ENCODE data around the gene KDM5A.

KDM5A gene

DNA sequence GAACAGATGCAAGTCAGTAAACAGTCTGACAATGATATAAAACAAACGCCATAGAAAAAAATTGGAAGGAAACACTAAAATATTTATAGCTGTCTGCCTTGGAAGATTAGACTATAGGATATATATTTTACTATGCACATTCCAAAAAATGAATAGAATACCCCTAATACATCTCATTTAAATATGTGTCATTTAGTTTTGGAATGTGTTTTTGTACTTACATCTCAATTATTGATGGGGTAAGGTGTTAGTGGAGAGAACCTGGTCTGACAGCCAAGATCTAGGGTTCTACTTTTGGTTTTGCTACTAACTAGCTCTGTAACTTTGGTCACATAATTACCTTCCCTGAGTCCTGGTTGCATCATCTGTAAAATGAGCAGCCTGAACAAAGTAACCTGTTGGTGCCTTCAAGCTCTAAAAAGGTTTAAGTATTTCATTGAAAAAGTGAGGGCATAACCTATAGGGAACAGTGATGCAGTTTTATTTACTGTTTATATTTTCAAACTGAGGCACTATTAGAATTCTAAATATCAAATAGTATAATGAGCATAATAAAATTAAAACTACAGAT lies 97.9 kb downstream of the KDM5A start:
- no peak for TF ChIP-seq Cebpa-rat (IDR thresholded peaks at IDR 0.05)
- H3K27ac ChIP-seq = no peak overlapping the region
- no peaks in the 10 kb centered on the region for H3K9me3 ChIP-seq (replicated peaks in 1 of 11)
- no peak overlapping the region for H3K4me2 ChIP-seq
- H3K4me3 ChIP-seq = no peak overlapping the region
- H3K27me3 ChIP-seq = no peaks in the 10 kb centered on the region
- H4K20me1 ChIP-seq = peaks cover 0 to 85% (median 8%) of the 10 kb centered on the region in 11 experiments; a peak in 9 of 22 replicates
- H3K9ac ChIP-seq = no peak overlapping the region
- H3K4me1 ChIP-seq = peaks cover 0 to 14% (median 8%) of the 10 kb centered on the region in 10 experiments; a peak in 11 of 20 replicates
- peaks cover 92 to 100% (median 95%) of the 10 kb centered on the region in 11 experiments for H3K36me3 ChIP-seq

DNA sequence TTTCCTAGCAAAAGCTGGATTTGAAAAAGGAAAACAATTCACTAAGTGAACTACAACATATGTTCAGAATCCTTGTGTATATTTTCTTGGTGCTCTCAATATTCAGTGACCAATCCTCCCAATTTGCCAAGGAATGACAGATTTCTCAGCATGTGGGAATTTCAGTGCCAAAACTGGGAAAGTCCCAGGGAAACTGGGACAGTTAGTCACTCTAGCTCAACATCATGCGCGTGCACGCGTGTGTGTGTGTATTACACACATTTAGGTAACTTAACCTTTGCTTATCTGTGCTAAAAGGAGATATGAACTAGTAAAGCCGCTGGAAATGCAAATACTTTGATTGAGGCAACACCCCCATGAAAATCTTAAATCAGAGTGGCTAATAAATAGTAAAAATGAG lies 100.4 kb downstream of the KDM5A start:
- TF ChIP-seq Cebpa-rat (IDR thresholded peaks at IDR 0.05) = no peak
- H3K27ac ChIP-seq = no peak overlapping the region
- peaks cover 0 to 14% (median 7%) of the 10 kb centered on the region in 10 experiments; a peak in 11 of 20 replicates for H3K4me1 ChIP-seq
- no peak overlapping the region for H3K4me3 ChIP-seq
- H3K9ac ChIP-seq = no peak overlapping the region
- peaks cover 88 to 100% (median 94%) of the 10 kb centered on the region in 11 experiments for H3K36me3 ChIP-seq
- no peaks in the 10 kb centered on the region for H3K27me3 ChIP-seq
- H3K9me3 ChIP-seq (replicated peaks in 1 of 11) = no peaks in the 10 kb centered on the region
- H3K4me2 ChIP-seq = no peak overlapping the region
- H4K20me1 ChIP-seq = peaks cover 0 to 85% (median 11%) of the 10 kb centered on the region in 11 experiments; a peak in 10 of 22 replicates

DNA sequence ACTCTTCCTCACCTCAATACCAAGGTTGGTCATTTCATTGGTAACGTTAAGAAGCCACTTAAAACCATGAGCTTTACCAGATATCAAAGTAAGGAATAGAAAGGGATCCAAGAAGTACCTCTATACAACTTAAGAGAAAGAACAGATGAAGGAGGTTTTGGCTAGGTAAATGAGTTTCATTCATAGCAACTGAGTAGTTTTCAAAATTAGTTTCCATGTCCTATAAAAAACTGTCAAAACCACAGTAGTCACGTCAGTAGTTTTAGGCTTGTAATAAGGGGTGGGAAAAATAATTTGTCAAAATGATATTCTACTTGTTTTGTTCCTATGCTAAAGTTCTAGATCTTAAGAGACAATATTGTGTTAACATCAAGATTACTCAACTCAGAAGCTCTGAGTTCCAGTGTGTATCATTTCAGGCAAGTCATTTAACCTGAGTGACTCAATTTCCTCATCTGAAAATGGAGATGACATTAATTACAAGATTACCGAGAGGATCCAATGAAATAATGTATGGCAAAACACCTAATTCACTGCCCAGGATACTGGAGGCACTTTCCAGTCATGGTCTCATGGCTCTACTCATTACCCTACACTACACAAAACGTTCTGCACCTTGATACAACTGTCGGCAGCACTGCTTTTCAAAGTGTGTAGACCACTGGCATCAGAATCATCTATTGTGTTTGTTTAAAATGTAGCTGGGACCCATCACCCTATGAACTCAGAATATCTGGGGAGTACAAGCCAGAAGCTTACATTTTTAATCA lies 102.4 kb downstream of the KDM5A start:
- no peak for TF ChIP-seq Cebpa-rat (IDR thresholded peaks at IDR 0.05)
- no peak overlapping the region for H3K27ac ChIP-seq
- H3K9ac ChIP-seq = no peak overlapping the region
- no peaks in the 10 kb centered on the region for H3K9me3 ChIP-seq (replicated peaks in 1 of 11)
- H3K4me3 ChIP-seq = no peak overlapping the region
- no peak overlapping the region for H3K4me2 ChIP-seq
- peaks cover 86 to 100% (median 94%) of the 10 kb centered on the region in 11 experiments for H3K36me3 ChIP-seq
- peaks cover 0 to 87% (median 10%) of the 10 kb centered on the region in 11 experiments; a peak in 10 of 22 replicates for H4K20me1 ChIP-seq
- H3K4me1 ChIP-seq = peaks cover 0 to 12% (median 0%) of the 10 kb centered on the region in 10 experiments; a peak in 3 of 20 replicates
- H3K27me3 ChIP-seq = no peaks in the 10 kb centered on the region

DNA sequence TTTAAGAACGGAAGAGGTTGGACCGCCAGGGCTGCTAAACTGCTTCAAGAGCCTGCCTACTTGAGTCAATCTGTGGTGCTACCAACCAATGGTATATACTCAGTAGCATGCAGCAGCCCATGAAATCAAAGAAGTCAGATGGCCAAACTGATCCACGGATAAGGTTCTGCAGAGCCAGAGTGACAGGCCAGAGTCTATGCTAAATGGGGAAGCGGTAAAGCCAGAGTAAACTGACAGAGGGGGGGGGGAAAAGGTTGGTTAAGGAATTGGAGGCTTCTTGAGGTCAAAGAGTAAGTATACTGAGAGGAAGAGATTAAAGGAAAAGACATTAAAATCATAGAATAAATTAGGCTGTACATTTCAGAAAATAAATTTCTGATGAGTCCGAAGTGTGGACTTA lies 111.1 kb downstream of the KDM5A start:
- Histone ChIP-seq H3K27ac (no peak overlapping the region), H3K36me3 (peaks cover 27 to 45% (median 42%) of the 10 kb centered on the region in 11 experiments; a peak in 21 of 22 replicates), H3K4me3 (no peak overlapping the region), H3K9me3 (replicated peaks in 1 of 11) (no peaks in the 10 kb centered on the region), H3K4me1 (peaks cover 0 to 7% (median 0%) of the 10 kb centered on the region in 10 experiments; a peak in 4 of 20 replicates), H3K9ac (no peak overlapping the region), H3K27me3 (no peaks in the 10 kb centered on the region), H4K20me1 (peaks cover 0 to 9% (median 0%) of the 10 kb centered on the region in 11 experiments; a peak in 3 of 22 replicates), H3K4me2 (no peak overlapping the region)
- no peak for TF ChIP-seq Cebpa-rat (IDR thresholded peaks at IDR 0.05)

DNA sequence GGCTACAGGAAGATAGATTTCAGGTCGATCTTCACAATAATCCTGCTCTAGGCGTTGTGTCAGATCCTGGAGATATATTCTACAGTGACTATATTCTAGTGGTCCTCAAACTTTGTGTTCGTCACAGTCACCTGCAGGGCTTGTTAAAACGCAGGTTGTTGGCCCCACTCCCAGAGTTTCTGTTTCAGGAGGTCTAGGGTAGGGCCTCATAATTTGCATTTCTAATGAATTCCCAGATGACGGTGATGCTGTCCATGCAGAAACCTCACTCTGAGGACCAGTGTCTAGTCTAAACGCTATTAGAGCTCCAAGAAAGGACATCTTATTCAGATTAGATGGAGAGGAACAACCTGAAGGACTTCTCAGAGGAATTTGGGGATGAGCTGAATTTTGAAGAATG lies 113.3 kb downstream of the KDM5A start:
- Histone ChIP-seq H4K20me1 (no peaks in the 10 kb centered on the region), H3K36me3 (peaks cover 7 to 25% (median 20%) of the 10 kb centered on the region in 11 experiments; a peak in 18 of 22 replicates), H3K4me1 (peaks cover 0 to 10% (median 0%) of the 10 kb centered on the region in 10 experiments; a peak in 4 of 20 replicates), H3K4me2 (no peak overlapping the region), H3K27me3 (no peaks in the 10 kb centered on the region), H3K9me3 (replicated peaks in 1 of 11) (no peaks in the 10 kb centered on the region), H3K4me3 (no peak overlapping the region), H3K27ac (no peak overlapping the region), H3K9ac (no peak overlapping the region)
- TF ChIP-seq Cebpa-rat (IDR thresholded peaks at IDR 0.05) = no peak

DNA sequence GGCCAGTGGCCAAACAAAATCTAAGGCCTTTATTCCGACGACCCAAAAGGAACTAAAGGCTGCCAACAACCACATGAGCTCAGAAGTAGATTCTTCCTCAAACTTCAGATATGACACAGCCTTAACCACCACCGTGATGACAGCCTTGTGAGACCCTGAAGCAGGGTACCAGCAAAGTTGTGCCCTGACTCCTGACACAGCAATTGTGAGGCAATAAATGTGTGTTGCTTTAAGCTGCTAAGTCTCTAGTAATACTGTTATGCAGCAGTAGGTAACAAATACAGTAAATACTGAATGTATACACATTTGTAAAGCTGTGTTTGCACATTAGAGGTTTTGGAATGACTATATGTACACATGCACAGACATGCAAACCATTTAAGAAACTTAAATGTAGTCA lies 115.7 kb downstream of the KDM5A start:
- Histone ChIP-seq H4K20me1 (no peaks in the 10 kb centered on the region), H3K27me3 (no peaks in the 10 kb centered on the region), H3K4me3 (no peak overlapping the region), H3K4me2 (no peak overlapping the region), H3K27ac (no peak overlapping the region), H3K9me3 (replicated peaks in 1 of 11) (no peaks in the 10 kb centered on the region), H3K9ac (no peak overlapping the region), H3K36me3 (0 out of 22 replicates have a peak, but pooled peaks cover 0 to under 1% (median 0%) of the 10 kb centered on the region in 11 experiments), H3K4me1 (peaks cover 0 to 10% (median 0%) of the 10 kb centered on the region in 10 experiments; a peak in 4 of 20 replicates)
- TF ChIP-seq Cebpa-rat (IDR thresholded peaks at IDR 0.05) = no peak

DNA sequence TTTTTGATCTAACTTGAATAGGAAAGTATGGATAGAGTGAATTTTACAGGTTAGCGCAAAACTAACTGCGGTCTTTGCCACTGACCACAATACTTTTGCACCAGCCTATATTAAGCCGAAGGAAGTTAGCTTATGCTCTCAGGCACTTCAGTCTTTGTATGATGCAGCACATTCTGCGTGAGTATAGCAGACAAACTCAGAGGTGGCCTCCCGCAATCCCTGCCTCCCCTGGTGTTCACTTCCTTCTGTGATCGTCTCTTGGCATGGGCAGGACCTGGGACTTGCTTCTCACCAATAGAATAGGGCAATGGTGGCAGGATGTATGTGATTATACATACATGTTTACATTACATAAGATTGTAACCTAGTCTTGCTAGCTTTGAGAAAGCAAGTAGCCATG lies 116.2 kb downstream of the KDM5A start:
- no peaks in the 10 kb centered on the region for H4K20me1 ChIP-seq
- H3K9ac ChIP-seq = no peak overlapping the region
- H3K27me3 ChIP-seq = no peaks in the 10 kb centered on the region
- H3K4me3 ChIP-seq = no peak overlapping the region
- H3K27ac ChIP-seq = no peak overlapping the region
- H3K4me1 ChIP-seq = peaks cover 0 to 10% (median 0%) of the 10 kb centered on the region in 10 experiments; a peak in 4 of 20 replicates
- no peaks in the 10 kb centered on the region for H3K9me3 ChIP-seq (replicated peaks in 1 of 11)
- TF ChIP-seq Cebpa-rat (IDR thresholded peaks at IDR 0.05) = no peak
- H3K4me2 ChIP-seq = no peak overlapping the region; a peak in 1 of 22 replicates
- H3K36me3 ChIP-seq = no peaks in the 10 kb centered on the region

DNA sequence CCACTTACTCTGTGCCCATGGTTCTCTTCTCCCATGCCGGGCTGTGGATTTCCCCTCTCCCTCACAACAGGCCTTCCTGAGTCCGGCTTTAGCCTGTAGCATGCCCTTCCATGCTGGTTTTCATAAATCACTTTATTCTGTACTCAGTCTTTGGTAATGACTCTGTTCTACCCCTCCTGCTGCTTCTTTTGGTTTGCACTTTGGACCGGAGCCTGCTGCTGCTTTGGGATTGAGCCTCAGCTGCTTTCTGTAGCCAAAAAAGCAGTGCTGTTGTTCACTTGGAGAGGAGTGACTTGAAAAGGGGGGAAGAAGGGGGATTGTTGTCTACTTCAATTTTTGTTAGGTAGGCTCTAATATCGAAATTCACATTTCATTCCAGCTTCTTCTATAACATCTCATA lies 118.0 kb downstream of the KDM5A start:
- Histone ChIP-seq H3K4me2 (no peak overlapping the region), H3K4me3 (no peak overlapping the region), H3K4me1 (peaks cover 0 to 10% (median 0%) of the 10 kb centered on the region in 10 experiments; a peak in 4 of 20 replicates), H3K9ac (no peak overlapping the region), H3K9me3 (replicated peaks in 1 of 11) (no peaks in the 10 kb centered on the region), H4K20me1 (no peaks in the 10 kb centered on the region), H3K27ac (no peak overlapping the region), H3K36me3 (no peaks in the 10 kb centered on the region), H3K27me3 (no peaks in the 10 kb centered on the region)
- TF ChIP-seq Cebpa-rat (IDR thresholded peaks at IDR 0.05) = no peak

DNA sequence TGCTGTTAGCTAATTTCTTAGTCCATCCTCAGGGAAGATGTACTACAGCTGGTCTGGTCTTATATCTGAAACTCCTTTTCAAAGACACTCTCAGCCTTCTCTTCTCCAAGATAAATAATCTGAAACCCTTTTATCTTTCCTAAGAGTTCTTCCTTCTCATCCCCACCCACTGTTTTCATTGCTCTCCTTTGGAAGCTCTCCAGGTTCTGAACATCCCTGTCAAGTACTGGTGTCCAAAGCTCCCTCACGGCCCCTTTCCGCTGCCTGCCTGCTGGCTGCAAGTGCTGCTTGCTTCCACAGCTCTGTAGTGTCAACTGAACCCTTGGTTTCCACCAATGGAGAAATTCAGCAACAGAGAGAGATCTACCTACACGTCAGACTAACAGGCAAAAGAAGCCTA lies 119.9 kb downstream of the KDM5A start:
- no peak overlapping the region for H3K9ac ChIP-seq
- peaks cover 0 to 10% (median 0%) of the 10 kb centered on the region in 10 experiments; a peak in 4 of 20 replicates for H3K4me1 ChIP-seq
- TF ChIP-seq Cebpa-rat (IDR thresholded peaks at IDR 0.05) = no peak
- no peaks in the 10 kb centered on the region for H3K36me3 ChIP-seq
- H3K4me3 ChIP-seq = no peak overlapping the region
- no peak overlapping the region for H3K4me2 ChIP-seq
- H4K20me1 ChIP-seq = no peaks in the 10 kb centered on the region
- H3K27ac ChIP-seq = no peak overlapping the region
- no peaks in the 10 kb centered on the region for H3K9me3 ChIP-seq (replicated peaks in 1 of 11)
- no peaks in the 10 kb centered on the region for H3K27me3 ChIP-seq

Data from BLaER1 treated with 17β-estradiol and CSF1 and Interleukin-3, amounts not matched to agents 10 nM and 100 nM (cell line).